Measurements from ENCODE around the gene NPFF. TPM values are rescaled to one million over a fixed set of nuclear protein-coding genes. Genes with fewer than 3 reads are reported as not detected.
A peak's percentile ranks its signal among the peaks of the same experiment; 100 is the strongest.

The NPFF gene
- total and polyA plus RNA-seq, 2 of the 13 experiments (the other 11 are each of a cell fraction or from before 2014, with no cell fraction given), result not detected

- TF ChIP-seq KDM5A (IDR thresholded peaks at IDR 0.05; ENCODE audit: borderline replicate concordance, low read length) (peak; percentile 63; the same call in 1 of the 2 replicates), KLF13 (CRISPR knock-in tag; IDR thresholded peaks at IDR 0.05) (no peak), ZNF720 (CRISPR knock-in tag; IDR thresholded peaks at IDR 0.05) (no peak), HNF4A (CRISPR knock-in tag; IDR thresholded peaks at IDR 0.05) (0 out of 2 replicates have a peak, but pooled peaks have one; percentile 19), ZNF460 (CRISPR knock-in tag; IDR thresholded peaks at IDR 0.05; ENCODE audit: borderline replicate concordance) (peak; percentile 31; the same call in 1 of the 2 replicates), PHB2 (IDR thresholded peaks at IDR 0.05; ENCODE audit: partially characterized antibody) (no peak), ZNF546 (CRISPR knock-in tag; conservative IDR thresholded peaks at IDR 0.05) (peak; percentile 80; the same call in 1 of the 2 replicates), CENPBD1 (CRISPR knock-in tag; IDR thresholded peaks at IDR 0.05; ENCODE audit: borderline replicate concordance, low read depth) (no peak), ZBTB46 (CRISPR knock-in tag; IDR thresholded peaks at IDR 0.05; ENCODE audit: borderline replicate concordance) (no peak), NR2F1 (CRISPR knock-in tag; IDR thresholded peaks at IDR 0.05) (no peak), ZNF691 (CRISPR knock-in tag; IDR thresholded peaks at IDR 0.05; ENCODE audit: borderline replicate concordance, low read depth) (peak; percentile 71; the same call in 1 of the 2 replicates), ZNF713 (CRISPR knock-in tag; IDR thresholded peaks at IDR 0.05) (peak; percentile 6; the same call in 1 of the 2 replicates), CBFB (CRISPR knock-in tag; IDR thresholded peaks at IDR 0.05) (peak; percentile 71), HMGXB4 (CRISPR knock-in tag; IDR thresholded peaks at IDR 0.05; ENCODE audit: borderline replicate concordance in 1 of 2, low read depth in 1 of 2) (no peak; a peak in 2 of 4 replicates), NFE2L1 (CRISPR knock-in tag; IDR thresholded peaks at IDR 0.05; ENCODE audit: borderline replicate concordance) (no peak), EZH2 (conservative IDR thresholded peaks at IDR 0.05; ENCODE audit: low read depth, low read length) (no peak), ZFAT (CRISPR knock-in tag; conservative IDR thresholded peaks at IDR 0.05) (0 out of 2 replicates have a peak, but pooled peaks have one; percentile 29), AGO2 (optimal IDR thresholded peaks at IDR 0.05; ENCODE audit: low read depth, low read length) (peak; percentile 93), MXI1 (IDR thresholded peaks at IDR 0.05; ENCODE audit: borderline replicate concordance, low read depth, low read length) (peak; percentile 75; the same call in 2 of the 3 replicates), SP140L (CRISPR knock-in tag; IDR thresholded peaks at IDR 0.05; ENCODE audit: borderline replicate concordance) (no peak)
Measured at GRCh38 chr12:53500776-53501614, 6.3 kb downstream of the NPFF start, which contains the start of gene TARBP2 (continued).
